ENCODE results near the gene EFTUD2.
A peak's percentile ranks its signal among the peaks of the same experiment; 100 is the strongest.

The EFTUD2 gene

DNA sequence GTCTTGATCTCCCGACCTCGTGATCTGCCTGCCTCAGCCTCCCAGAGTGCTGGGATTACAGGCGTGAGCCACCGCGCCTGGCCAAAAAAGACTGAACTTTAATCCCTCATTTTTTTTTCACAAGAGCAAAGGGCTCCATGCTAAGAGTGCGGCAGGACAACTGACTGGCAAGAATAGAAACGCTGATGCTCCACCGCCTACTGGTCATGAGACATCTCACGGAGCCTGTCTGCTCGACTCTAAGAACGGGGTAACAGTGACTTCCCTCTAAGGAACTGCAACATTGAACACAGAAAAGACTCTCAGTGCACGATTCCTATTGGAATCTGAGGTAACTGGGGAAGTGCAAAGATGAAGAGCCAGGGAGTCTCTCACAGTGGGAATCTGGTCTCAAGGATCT is 27.7 kb downstream of the EFTUD2 start:
- Histone ChIP-seq H3K27ac (no peak overlapping the region), H3K36me3 (peaks cover 51 to 99% (median 89%) of the 10 kb centered on the region in 3 donors), H3K9me3 (no peaks in the 10 kb centered on the region), H3K4me3 (no peak overlapping the region), H3K4me1 (no peaks in the 10 kb centered on the region), H3K27me3 (no peaks in the 10 kb centered on the region)
- intact Hi-C loops (cut with DNase I; ENCODE audit: low total_unique reads), result no loop called here
- TF ChIP-seq, protein P1, sequence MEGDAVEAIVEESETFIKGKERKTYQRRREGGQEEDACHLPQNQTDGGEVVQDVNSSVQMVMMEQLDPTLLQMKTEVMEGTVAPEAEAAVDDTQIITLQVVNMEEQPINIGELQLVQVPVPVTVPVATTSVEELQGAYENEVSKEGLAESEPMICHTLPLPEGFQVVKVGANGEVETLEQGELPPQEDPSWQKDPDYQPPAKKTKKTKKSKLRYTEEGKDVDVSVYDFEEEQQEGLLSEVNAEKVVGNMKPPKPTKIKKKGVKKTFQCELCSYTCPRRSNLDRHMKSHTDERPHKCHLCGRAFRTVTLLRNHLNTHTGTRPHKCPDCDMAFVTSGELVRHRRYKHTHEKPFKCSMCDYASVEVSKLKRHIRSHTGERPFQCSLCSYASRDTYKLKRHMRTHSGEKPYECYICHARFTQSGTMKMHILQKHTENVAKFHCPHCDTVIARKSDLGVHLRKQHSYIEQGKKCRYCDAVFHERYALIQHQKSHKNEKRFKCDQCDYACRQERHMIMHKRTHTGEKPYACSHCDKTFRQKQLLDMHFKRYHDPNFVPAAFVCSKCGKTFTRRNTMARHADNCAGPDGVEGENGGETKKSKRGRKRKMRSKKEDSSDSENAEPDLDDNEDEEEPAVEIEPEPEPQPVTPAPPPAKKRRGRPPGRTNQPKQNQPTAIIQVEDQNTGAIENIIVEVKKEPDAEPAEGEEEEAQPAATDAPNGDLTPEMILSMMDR (IDR thresholded peaks at IDR 0.05), result no peak
- peak in 1 of 2 donors; percentile 28 for DNase-seq

DNA sequence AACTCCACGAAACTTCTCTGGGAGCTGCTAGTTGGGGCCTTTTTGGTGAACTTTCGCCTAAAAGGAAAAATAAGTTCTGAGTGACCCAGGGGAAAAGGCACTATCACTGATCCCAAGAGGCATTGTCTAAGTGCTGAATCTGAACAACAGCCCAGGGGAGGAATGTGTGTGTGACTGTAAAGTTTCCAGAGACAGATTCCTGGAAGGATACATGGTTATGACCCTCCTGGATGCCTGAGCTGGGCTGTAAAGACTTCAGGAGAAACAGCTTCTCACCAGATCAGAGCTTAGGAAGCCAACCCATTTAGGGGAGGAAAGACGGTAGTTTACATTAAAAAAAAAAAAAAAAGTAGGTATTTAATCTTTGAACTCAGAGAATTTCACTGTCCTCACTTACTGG is 31.4 kb downstream of the EFTUD2 start:
- peaks cover 45 to 96% (median 82%) of the 10 kb centered on the region in 3 donors for H3K36me3 ChIP-seq
- TF ChIP-seq, protein P1 (IDR thresholded peaks at IDR 0.05), result no peak
- intact Hi-C loops (cut with DNase I; ENCODE audit: low total_unique reads), result no loop called here
- no peaks in the 10 kb centered on the region for H3K4me1 ChIP-seq
- H3K27ac ChIP-seq, result no peak overlapping the region
- H3K4me3 ChIP-seq, result no peak overlapping the region
- no peaks in the 10 kb centered on the region for H3K27me3 ChIP-seq
- no peaks in the 10 kb centered on the region for H3K9me3 ChIP-seq
- no peak for DNase-seq

DNA sequence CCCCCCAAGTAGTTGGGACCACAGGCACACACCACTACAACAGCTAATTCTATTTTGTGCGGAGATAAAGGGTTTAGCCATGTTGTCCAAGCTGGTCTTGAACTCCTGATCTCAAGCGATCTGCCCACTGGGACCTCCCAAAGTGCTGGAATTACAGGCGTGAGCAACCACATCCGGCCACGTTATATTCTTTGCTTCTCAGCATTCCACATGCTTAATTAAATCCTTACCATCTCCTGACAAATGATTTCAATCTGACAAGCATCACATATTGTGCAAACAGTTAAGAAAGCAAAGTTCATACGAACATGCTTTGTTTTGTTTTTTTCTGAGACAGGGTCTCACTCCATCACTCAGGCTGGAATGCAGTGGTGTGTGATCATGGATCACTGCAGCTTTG is 33.3 kb downstream of the EFTUD2 start:
- Histone ChIP-seq H3K9me3 (no peaks in the 10 kb centered on the region), H3K36me3 (peaks cover 37 to 96% (median 83%) of the 10 kb centered on the region in 3 donors), H3K4me1 (no peaks in the 10 kb centered on the region), H3K4me3 (no peak overlapping the region), H3K27me3 (no peaks in the 10 kb centered on the region), H3K27ac (no peak overlapping the region)
- intact Hi-C loops (cut with DNase I; ENCODE audit: low total_unique reads), result loop anchor here (2.0 kb wide), 1 partner anchor 91 kb away; no protein-coding TSS in a partner anchor
- peak in 1 of 2 donors; percentile 17 for DNase-seq
- TF ChIP-seq, protein P1 (IDR thresholded peaks at IDR 0.05), result no peak

DNA sequence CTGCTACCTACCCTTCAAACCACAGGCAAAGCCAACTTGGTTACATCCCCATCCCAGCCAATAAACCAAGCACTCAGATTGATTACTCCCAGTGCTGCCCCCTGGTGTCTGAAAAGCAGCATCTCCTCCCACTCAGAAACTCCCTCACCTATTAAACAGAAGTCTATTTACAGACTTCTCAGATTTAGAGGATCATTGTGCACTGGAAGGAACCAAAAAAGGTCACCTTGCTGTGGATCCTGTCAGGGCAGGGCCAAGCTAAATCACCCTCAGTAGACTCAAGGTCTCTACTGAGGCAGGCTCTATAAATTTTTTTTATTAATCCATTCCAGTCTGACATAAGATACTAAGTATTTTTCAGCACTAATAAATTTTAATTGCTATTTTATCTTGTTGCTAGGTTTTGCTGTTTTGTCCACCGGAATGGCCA is 34.0 kb downstream of the EFTUD2 start:
- peak; percentile 60 to 67 for DNase-seq
- intact Hi-C loops (cut with DNase I; ENCODE audit: low total_unique reads), result loop anchor here (2.0 kb wide), 1 partner anchor 90 kb away; no protein-coding TSS in a partner anchor
- H3K27me3 ChIP-seq, result no peaks in the 10 kb centered on the region
- TF ChIP-seq, protein P1 (IDR thresholded peaks at IDR 0.05), result peak; percentile 88 to 91
- no peak overlapping the region for H3K27ac ChIP-seq
- no peaks in the 10 kb centered on the region for H3K4me1 ChIP-seq
- H3K4me3 ChIP-seq, result no peak overlapping the region
- peaks cover 39 to 96% (median 84%) of the 10 kb centered on the region in 3 donors for H3K36me3 ChIP-seq
- H3K9me3 ChIP-seq, result no peaks in the 10 kb centered on the region

DNA sequence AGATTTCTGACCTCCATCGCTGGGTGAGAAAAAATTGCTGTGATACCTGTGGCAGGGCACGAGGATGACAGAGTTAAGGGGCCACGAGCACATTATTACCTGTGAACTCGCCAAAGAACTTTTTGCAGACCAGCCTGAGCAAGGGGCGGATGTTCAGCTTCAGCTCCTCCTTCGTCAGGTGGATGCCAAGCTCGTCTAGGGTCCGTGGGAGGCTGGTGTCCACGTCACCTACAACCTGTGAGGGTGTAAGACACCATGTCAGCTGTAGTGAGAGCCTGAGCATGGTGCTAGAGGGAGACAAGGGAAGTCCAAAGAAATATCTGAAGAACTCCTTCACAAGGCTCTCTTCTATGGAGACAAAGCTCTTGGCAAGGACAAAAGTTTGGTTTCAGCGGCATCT is 34.4 kb downstream of the EFTUD2 start:
- Histone ChIP-seq H3K27me3 (no peaks in the 10 kb centered on the region), H3K27ac (no peak overlapping the region), H3K9me3 (no peaks in the 10 kb centered on the region), H3K4me1 (no peaks in the 10 kb centered on the region), H3K36me3 (peaks cover 39 to 96% (median 84%) of the 10 kb centered on the region in 3 donors), H3K4me3 (no peak overlapping the region)
- TF ChIP-seq, protein P1 (IDR thresholded peaks at IDR 0.05), result no peak
- no peak for DNase-seq
- intact Hi-C loops (cut with DNase I; ENCODE audit: low total_unique reads), result loop anchor here (2.0 kb wide), 1 partner anchor 90 kb away; no protein-coding TSS in a partner anchor
